C4-2B (cell line): ENCODE results near the gene HIVEP3.

Experiments
- H3K27ac ChIP-seq: fragments of 450-650 bp; 2 replicates; pipeline ENCODE4 v1.5.1; 2017
- CTCF ChIP-seq: fragments of 450-650 bp; conservative IDR thresholded peaks from 2 replicates; pipeline ENCODE4 v1.5.1; 2017; ENCODE audit warnings: mild to moderate bottlenecking
- ZFX ChIP-seq: fragments of 450-650 bp; IDR thresholded peaks from 2 replicates; pipeline ENCODE4 v1.6.1; 2017

The HIVEP3 gene

GRCh38 chr1:41468122-41468762 is 450.5 kb downstream of the HIVEP3 start:
- TF ChIP-seq ZFX (no peak), CTCF (no peak)
- no peak overlapping the region for H3K27ac ChIP-seq

- H3K27ac ChIP-seq: no peak overlapping the region
These were observed 451.0 kb downstream of the HIVEP3 start for GRCh38 chr1:41467673-41468072.

GRCh38 chr1:41466146-41466545 is 452.6 kb downstream of the HIVEP3 start:
- TF ChIP-seq CTCF (no peak), ZFX (no peak)
- no peak overlapping the region for H3K27ac ChIP-seq

More at GRCh38 chr1:41467673-41468072, 451.0 kb downstream of the HIVEP3 start:
- no peak for TF ChIP-seq ZFX
- no peak for TF ChIP-seq CTCF

- TF ChIP-seq ZFX: no peak
- no peak for TF ChIP-seq CTCF
- no peak overlapping the region for H3K27ac ChIP-seq
These were observed 453.0 kb downstream of the HIVEP3 start for GRCh38 chr1:41465741-41466140.

- no peak for TF ChIP-seq ZFX
- TF ChIP-seq CTCF: no peak
- H3K27ac ChIP-seq: no peak overlapping the region
These were observed 453.8 kb downstream of the HIVEP3 start for GRCh38 chr1:41464885-41465284.

- TF ChIP-seq CTCF (no peak), ZFX (no peak)
- H3K27ac ChIP-seq: no peak overlapping the region
These were observed 455.2 kb downstream of the HIVEP3 start for GRCh38 chr1:41463516-41463915.

- TF ChIP-seq ZFX: no peak
- no peak for TF ChIP-seq CTCF
- peak overlapping the region; percentile 21 for H3K27ac ChIP-seq
These were observed 456.1 kb downstream of the HIVEP3 start for GRCh38 chr1:41462680-41463004.
